SK-N-SH (cell line): ENCODE results near the gene THADA. TPM values are rescaled to one million over a fixed set of nuclear protein-coding genes. Genes with fewer than 3 reads are reported as not detected.

Source experiments
- CTCF ChIA-PET: fragments of 300-600, 350-600 bp; formaldehyde crosslinking; extraction: SDS; loops from one replicate; lab custom pipeline; 2021; lab: Yijun Ruan, JAX
- POLR2A ChIA-PET: fragments of 350-600 bp; sonication (Branson Sonifier 250); formaldehyde crosslinking; extraction: SDS; loops from one replicate; lab custom pipeline; 2020; ENCODE audit warnings: antibody characterized with exemption, inconsistent platforms; lab: Yijun Ruan, JAX
- DNase-seq: peaks from one replicate; pipeline ENCODE4 v3.0.0; 2012
- H2AFZ ChIP-seq: fragments of 200-600 bp; sonication (generic); 2 replicates; pipeline ENCODE4 v1.8.1; 2016; ENCODE audit warnings: antibody characterized with exemption, mild to moderate bottlenecking, low read depth
- H3F3A ChIP-seq: fragments of 200-600 bp; sonication (generic); replicated peaks from 2 replicates; pipeline ENCODE3; 2016; ENCODE audit warnings: antibody characterized with exemption, mild to moderate bottlenecking; ENCODE audit not compliant: insufficient read depth
- H3K27ac ChIP-seq, 2 experiments: fragments of 200-500 bp in 1 of 2; fragments of 200-600 bp in 1 of 2; sonication (Bioruptor generic) in 1 of 2; sonication (generic), shearing (Covaris generic) in 1 of 2; 2 replicates each; pipeline versions ENCODE4 v1.5.1 to v1.6.1; 2014 to 2016; ENCODE audit warnings: low read depth in 2 of 2, inconsistent platforms in 1 of 2, low read length in 1 of 2, mild to moderate bottlenecking in 1 of 2, mixed read lengths in 1 of 2
- H3K27me3 ChIP-seq: fragments of 200-600 bp; sonication (generic), shearing (Covaris generic); 2 replicates; pipeline ENCODE4 v1.6.1; 2016; ENCODE audit warnings: mixed run types; ENCODE audit not compliant: insufficient read depth
- H3K36me3 ChIP-seq, 2 experiments: fragments of 200-500 bp in 1 of 2; fragments of 200-600 bp in 1 of 2; sonication (Bioruptor generic) in 1 of 2; sonication (generic) in 1 of 2; replicated peaks in 1 of 2; 2 replicates each; pipeline versions ENCODE3 to v1.5.1; 2014 to 2016; ENCODE audit warnings: low read length in 1 of 2, mild to moderate bottlenecking in 1 of 2; ENCODE audit not compliant: insufficient read depth in 2 of 2, control insufficient read depth in 1 of 2
- H3K4me1 ChIP-seq, 2 experiments: fragments of 200-500 bp in 1 of 2; fragments of 200-600 bp in 1 of 2; sonication (Bioruptor generic) in 1 of 2; sonication (generic), shearing (Covaris generic) in 1 of 2; 2 replicates each; pipeline versions ENCODE4 v1.5.1 to v1.6.1; 2014 to 2016; ENCODE audit warnings: low read depth in 1 of 2, low read length in 1 of 2, mixed run types in 1 of 2; ENCODE audit not compliant: insufficient read depth in 2 of 2, control insufficient read depth in 1 of 2
- H3K4me2 ChIP-seq: fragments of 200-600 bp; sonication (generic), shearing (Covaris generic); 2 replicates; pipeline ENCODE4 v1.6.1; 2017; ENCODE audit warnings: mixed run types
- H3K4me3 ChIP-seq, 2 experiments: fragments of 200-500 bp in 1 of 2; fragments of 200-600 bp in 1 of 2; sonication (Bioruptor generic) in 1 of 2; sonication (generic), shearing (Covaris generic) in 1 of 2; 2 replicates each; pipeline versions ENCODE4 v1.5.1 to v1.8.1; 2014 to 2016; ENCODE audit warnings: low read depth in 2 of 2, inconsistent platforms in 1 of 2, low read length in 1 of 2, mild to moderate bottlenecking in 1 of 2, mixed read lengths in 1 of 2, moderate library complexity in 1 of 2
- H3K79me2 ChIP-seq: fragments of 200-600 bp; sonication (generic); 2 replicates; pipeline ENCODE4 v1.8.1; 2017; ENCODE audit warnings: mild to moderate bottlenecking; ENCODE audit not compliant: insufficient read depth
- H3K9ac ChIP-seq: fragments of 200-600 bp; sonication (generic); 2 replicates; pipeline ENCODE4 v1.6.1; 2017; ENCODE audit warnings: mixed run types
- H3K9me2 ChIP-seq: fragments of 200-600 bp; sonication (generic); 2 replicates; pipeline ENCODE4 v1.6.1; 2017; ENCODE audit warnings: mixed run types
- H3K9me3 ChIP-seq: fragments of 200-600 bp; sonication (generic); 2 replicates; pipeline ENCODE4 v1.6.1; 2017; ENCODE audit warnings: mixed run types, mild to moderate bottlenecking, moderate library complexity
- H4K20me1 ChIP-seq: fragments of 200-600 bp; sonication (generic); 2 replicates; pipeline ENCODE4 v1.6.1; 2017; ENCODE audit warnings: mild to moderate bottlenecking, mixed run types; ENCODE audit not compliant: insufficient read depth
- CTCF ChIP-seq: fragments of 200-600 bp; sonication (generic); IDR thresholded peaks from 2 replicates; pipeline ENCODE4 v1.6.1; 2017; ENCODE audit warnings: antibody characterized with exemption, mild to moderate bottlenecking, moderate library complexity
- EZH2phosphoT487 ChIP-seq: fragments of 200-600 bp; sonication (generic); IDR thresholded peaks from 2 replicates; pipeline ENCODE4 v1.6.1; 2017; ENCODE audit warnings: low read depth, mixed run types, mild to moderate bottlenecking, antibody characterized with exemption, moderate library complexity, borderline replicate concordance
- FOXJ3 ChIP-seq: sonication (generic); formaldehyde crosslinking; IDR thresholded peaks from 2 replicates; pipeline ENCODE4 v1.5.1; 2020; ENCODE audit warnings: mild to moderate bottlenecking, missing genetic modification reagents
- FOXM1 ChIP-seq: IDR thresholded peaks from 2 replicates; pipeline ENCODE4 v1.4.0; 2012; ENCODE audit warnings: low read depth, mild to moderate bottlenecking
- GATA2 ChIP-seq: sonication (generic); formaldehyde crosslinking; IDR thresholded peaks from 2 replicates; pipeline ENCODE4 v1.5.0; 2020; ENCODE audit warnings: mild to moderate bottlenecking, missing genetic modification reagents
- JUND ChIP-seq: IDR thresholded peaks from 2 replicates; pipeline ENCODE4 v1.4.0; 2012
- MEF2A ChIP-seq: IDR thresholded peaks from 2 replicates; pipeline ENCODE4 v1.4.0; 2012; ENCODE audit warnings: low read depth, borderline replicate concordance
- NFIC ChIP-seq: IDR thresholded peaks from 2 replicates; pipeline ENCODE4 v1.4.0; 2012; ENCODE audit warnings: borderline replicate concordance
- PBX3 ChIP-seq: IDR thresholded peaks from 2 replicates; pipeline ENCODE4; 2012
- POLR2AphosphoS5 ChIP-seq: IDR thresholded peaks from 2 replicates; pipeline ENCODE4 v1.6.1; 2012; ENCODE audit warnings: low read depth, low read length
- RFX5 ChIP-seq: IDR thresholded peaks from 2 replicates; pipeline ENCODE4 v1.6.1; 2012; ENCODE audit warnings: mild to moderate bottlenecking, improper control_type of control experiment, low read length
- RXRA ChIP-seq: IDR thresholded peaks from 2 replicates; pipeline ENCODE4 v1.4.0; 2012; ENCODE audit warnings: low read depth, mild to moderate bottlenecking, borderline replicate concordance
- TCF12 ChIP-seq: IDR thresholded peaks from 2 replicates; pipeline ENCODE4 v1.4.0; 2012
- USF2 ChIP-seq: fragments of 150-350 bp; IDR thresholded peaks from 2 replicates; pipeline ENCODE4 v1.6.1; 2017; ENCODE audit warnings: antibody characterized with exemption, low read length, low read depth, borderline replicate concordance
- YY1 ChIP-seq: IDR thresholded peaks from 2 replicates; pipeline ENCODE4 v1.4.0; 2012; ENCODE audit warnings: low read depth, mild to moderate bottlenecking
- WGBS: methylation state at CpG from one replicate; pipeline ENCODE4 v1.1.6; 2017; ENCODE audit warnings: low lambda C conversion rate; 5-methylcytosine and 5-hydroxymethylcytosine counted together
- polyA plus RNA-seq, 3 experiments: library from polyadenylated mRNA; depleted of rRNA; stranded (reverse); fragments of >200 nt; gene quantifications; 2 replicates each; pipeline ENCODE4 v1.2.3, GENCODE V29; 2012
- TF ChIP-seq, protein P1 (sequence below): IDR thresholded peaks from 2 replicates; pipeline ENCODE4 v1.6.1; 2012; ENCODE audit warnings: mild to moderate bottlenecking, low read depth, low read length, moderate library complexity
- TF ChIP-seq, protein P2 (sequence below): fragments of 150-350 bp; IDR thresholded peaks from 2 replicates; pipeline ENCODE4 v1.6.1; 2016; ENCODE audit warnings: mild to moderate bottlenecking, low read depth, low read length

The THADA gene
- polyA plus RNA-seq, 1 of the 3 experiments (the other 2 are of a cell fraction) = 25.6 TPM

GRCh38 chr2:43239981-43240765 is 355.7 kb downstream of the THADA start:
- Histone ChIP-seq H4K20me1 (no peaks in the 10 kb centered on the region), H3K79me2 (no peaks in the 10 kb centered on the region), H3K9me3 (no peaks in the 10 kb centered on the region), H3K27me3 (no peaks in the 10 kb centered on the region), H3K9ac (no peak overlapping the region), H3K4me2 (no peak overlapping the region), H3K9me2 (no peaks in the 10 kb centered on the region), H2AFZ (no peak overlapping the region), H3F3A (no peaks in the 10 kb centered on the region), H3K27ac (no peak overlapping the region), H3K4me1 (peaks cover 0 to 6% of the 10 kb centered on the region in 2 experiments; a peak in 1 of 4 replicates), H3K4me3 (no peak overlapping the region), H3K36me3 (no peaks in the 10 kb centered on the region)
- DNase-seq = no peak
- ChIA-PET POLR2A (interaction anchor here (1.1 kb wide), 1 partner anchor 13 kb away, joined by 8 read pairs; no protein-coding TSS in a partner anchor), CTCF (interaction anchor here (0.7 to 7.3 kb wide), 9 partner anchors 12 to 412 kb away, joined by 3 to 67 read pairs (median 4); no protein-coding TSS in a partner anchor)
- TF ChIP-seq JUND (no peak), NFIC (no peak), EZH2phosphoT487 (no peak), POLR2AphosphoS5 (no peak), CTCF (0 out of 2 replicates have a peak, but pooled peaks have one; percentile 21), YY1 (no peak), RXRA (no peak), USF2 (no peak), TCF12 (no peak)
- 93% methylated on average over 13 of the region's 13 CpGs for WGBS

DNA sequence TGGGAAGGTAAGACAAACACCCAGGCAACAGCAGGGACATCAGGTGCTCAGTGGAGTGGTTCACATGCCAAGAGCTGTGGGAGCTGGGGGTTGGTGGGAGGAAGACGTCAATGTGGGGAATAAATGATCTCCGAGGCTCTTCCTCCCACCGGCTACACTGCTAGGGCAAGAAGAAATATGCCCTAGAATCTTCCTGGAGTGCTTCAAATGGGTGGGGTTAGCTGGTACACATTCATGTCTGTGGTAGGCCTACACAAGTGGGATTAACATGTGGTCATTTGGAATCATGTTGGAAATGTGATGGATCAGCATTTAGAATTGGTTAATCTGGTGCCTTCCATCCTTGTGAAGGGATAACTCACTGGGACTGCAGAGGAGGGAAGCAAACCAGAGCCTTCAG is 357.0 kb downstream of the THADA start:
- no peak overlapping the region for H3K4me3 ChIP-seq
- no peak overlapping the region for H2AFZ ChIP-seq
- ChIA-PET POLR2A (no interaction called here), CTCF (interaction anchor here (0.6 to 2.8 kb wide), 6 partner anchors 10 to 364 kb away, joined by 3 to 15 read pairs (median 7); no protein-coding TSS in a partner anchor)
- H4K20me1 ChIP-seq = no peaks in the 10 kb centered on the region
- no peaks in the 10 kb centered on the region for H3K9me3 ChIP-seq
- no peak overlapping the region for H3K27ac ChIP-seq
- no peak for DNase-seq
- no peak overlapping the region for H3K9ac ChIP-seq
- no peak overlapping the region for H3K4me2 ChIP-seq
- no peaks in the 10 kb centered on the region for H3F3A ChIP-seq
- H3K27me3 ChIP-seq = no peaks in the 10 kb centered on the region
- H3K9me2 ChIP-seq = no peaks in the 10 kb centered on the region
- H3K4me1 ChIP-seq = peaks cover 0 to 6% of the 10 kb centered on the region in 2 experiments; a peak in 1 of 4 replicates
- H3K36me3 ChIP-seq = no peaks in the 10 kb centered on the region
- 94% methylated on average over 3 of the region's 3 CpGs for WGBS
- no peaks in the 10 kb centered on the region for H3K79me2 ChIP-seq
- TF ChIP-seq MEF2A (no peak), RXRA (no peak), FOXJ3 (no peak), RFX5 (no peak), JUND (no peak), PBX3 (no peak), FOXM1 (no peak), GATA2 (CRISPR knock-in tag) (no peak)
- TF ChIP-seq, protein P1, sequence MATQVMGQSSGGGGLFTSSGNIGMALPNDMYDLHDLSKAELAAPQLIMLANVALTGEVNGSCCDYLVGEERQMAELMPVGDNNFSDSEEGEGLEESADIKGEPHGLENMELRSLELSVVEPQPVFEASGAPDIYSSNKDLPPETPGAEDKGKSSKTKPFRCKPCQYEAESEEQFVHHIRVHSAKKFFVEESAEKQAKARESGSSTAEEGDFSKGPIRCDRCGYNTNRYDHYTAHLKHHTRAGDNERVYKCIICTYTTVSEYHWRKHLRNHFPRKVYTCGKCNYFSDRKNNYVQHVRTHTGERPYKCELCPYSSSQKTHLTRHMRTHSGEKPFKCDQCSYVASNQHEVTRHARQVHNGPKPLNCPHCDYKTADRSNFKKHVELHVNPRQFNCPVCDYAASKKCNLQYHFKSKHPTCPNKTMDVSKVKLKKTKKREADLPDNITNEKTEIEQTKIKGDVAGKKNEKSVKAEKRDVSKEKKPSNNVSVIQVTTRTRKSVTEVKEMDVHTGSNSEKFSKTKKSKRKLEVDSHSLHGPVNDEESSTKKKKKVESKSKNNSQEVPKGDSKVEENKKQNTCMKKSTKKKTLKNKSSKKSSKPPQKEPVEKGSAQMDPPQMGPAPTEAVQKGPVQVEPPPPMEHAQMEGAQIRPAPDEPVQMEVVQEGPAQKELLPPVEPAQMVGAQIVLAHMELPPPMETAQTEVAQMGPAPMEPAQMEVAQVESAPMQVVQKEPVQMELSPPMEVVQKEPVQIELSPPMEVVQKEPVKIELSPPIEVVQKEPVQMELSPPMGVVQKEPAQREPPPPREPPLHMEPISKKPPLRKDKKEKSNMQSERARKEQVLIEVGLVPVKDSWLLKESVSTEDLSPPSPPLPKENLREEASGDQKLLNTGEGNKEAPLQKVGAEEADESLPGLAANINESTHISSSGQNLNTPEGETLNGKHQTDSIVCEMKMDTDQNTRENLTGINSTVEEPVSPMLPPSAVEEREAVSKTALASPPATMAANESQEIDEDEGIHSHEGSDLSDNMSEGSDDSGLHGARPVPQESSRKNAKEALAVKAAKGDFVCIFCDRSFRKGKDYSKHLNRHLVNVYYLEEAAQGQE = no peak
- TF ChIP-seq, protein P2, sequence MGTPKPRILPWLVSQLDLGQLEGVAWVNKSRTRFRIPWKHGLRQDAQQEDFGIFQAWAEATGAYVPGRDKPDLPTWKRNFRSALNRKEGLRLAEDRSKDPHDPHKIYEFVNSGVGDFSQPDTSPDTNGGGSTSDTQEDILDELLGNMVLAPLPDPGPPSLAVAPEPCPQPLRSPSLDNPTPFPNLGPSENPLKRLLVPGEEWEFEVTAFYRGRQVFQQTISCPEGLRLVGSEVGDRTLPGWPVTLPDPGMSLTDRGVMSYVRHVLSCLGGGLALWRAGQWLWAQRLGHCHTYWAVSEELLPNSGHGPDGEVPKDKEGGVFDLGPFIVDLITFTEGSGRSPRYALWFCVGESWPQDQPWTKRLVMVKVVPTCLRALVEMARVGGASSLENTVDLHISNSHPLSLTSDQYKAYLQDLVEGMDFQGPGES = no peak
